Measurements from ENCODE around the gene ZDHHC12.
A peak's percentile ranks its signal among the peaks of the same experiment; 100 is the strongest.

Gene ZDHHC12

DNA sequence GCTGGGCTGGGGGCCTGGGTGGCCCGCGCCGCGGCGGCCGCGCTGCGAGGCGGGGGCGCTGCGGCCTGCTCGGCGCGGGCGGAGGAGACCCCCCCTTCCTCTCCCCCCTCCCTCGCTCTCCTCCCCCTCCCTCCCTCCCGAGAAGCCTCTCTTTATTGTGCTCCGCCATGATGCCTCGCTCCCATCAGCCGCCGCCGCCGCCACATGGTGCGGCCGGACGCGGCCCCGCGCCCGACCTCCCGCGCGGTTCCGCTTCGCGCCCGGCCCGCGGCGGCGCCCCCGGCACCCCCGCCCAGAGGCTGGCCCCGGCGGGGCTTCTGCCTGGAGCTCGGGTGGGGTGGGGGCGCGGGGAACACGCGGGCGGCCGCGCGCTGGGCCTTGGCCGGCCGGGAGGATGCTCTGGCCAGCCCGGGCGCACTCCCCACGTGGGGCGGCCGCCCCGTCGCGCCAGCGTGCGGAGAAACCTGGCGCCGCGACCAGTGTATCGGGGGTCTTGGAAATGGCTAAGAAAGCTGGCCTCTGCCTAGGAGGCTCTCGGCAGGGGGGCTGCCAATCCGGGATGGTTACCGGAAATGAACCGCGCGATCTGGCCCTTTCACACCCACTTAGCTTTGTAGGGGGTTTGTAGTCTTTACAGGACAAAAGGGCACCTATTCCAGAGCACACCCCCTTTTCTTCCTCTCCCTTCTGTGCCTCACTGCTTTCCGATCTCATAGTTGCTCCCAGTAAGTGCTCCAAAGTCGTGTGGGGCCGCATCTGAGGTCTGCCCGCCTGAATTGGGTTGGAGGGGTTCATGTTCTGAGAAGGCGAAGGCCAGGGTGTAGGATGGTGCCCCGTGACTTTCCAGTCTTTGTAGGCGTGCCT, 33.9 kb downstream of the ZDHHC12 start:
- Histone ChIP-seq H3K9me3 (ENCODE audit: insufficient read depth, low read depth, low read length) (no peaks in the 10 kb centered on the region), H3K4me1 (ENCODE audit: insufficient read depth, low read length) (peaks cover 5% of the 10 kb centered on the region), H3K36me3 (ENCODE audit: insufficient read depth, low read depth, low read length) (peaks cover 66% of the 10 kb centered on the region), H3K9ac (ENCODE audit: low read depth, low read length) (peak overlapping the region; percentile 96), H3K27me3 (ENCODE audit: insufficient read depth, low read length) (no peaks in the 10 kb centered on the region), H3K27ac (ENCODE audit: low read length) (peak overlapping the region; percentile 88), H3K4me3 (ENCODE audit: low read length) (peak overlapping the region; percentile 97)

DNA sequence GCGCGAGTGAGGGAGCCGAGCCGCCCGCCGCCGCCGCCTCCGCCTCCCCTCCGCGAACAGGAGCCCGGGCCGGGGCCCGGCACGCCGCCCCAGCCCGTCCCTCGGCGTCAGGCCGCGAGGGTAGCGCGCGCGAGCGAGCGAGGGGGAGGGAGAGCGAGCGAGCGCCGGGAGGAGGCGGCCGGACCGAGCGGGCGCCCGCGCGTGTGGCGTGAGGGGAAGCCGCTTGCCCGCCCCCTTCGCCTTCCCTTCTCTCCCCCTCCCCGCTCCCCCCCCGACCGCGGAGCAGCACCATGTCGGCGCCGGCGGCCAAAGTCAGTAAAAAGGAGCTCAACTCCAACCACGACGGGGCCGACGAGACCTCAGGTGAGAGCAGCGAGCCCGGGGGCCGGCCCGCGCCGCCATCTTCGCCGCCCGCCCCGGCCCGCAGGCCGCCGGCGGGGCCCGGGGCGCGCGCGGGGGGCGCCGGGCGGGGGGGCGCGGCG, 34.6 kb downstream of the ZDHHC12 start:
- Histone ChIP-seq H3K9me3 (ENCODE audit: insufficient read depth, low read depth, low read length) (no peaks in the 10 kb centered on the region), H3K9ac (ENCODE audit: low read depth, low read length) (peak overlapping the region; percentile 63; the same call in 1 of the 2 replicates), H3K27me3 (ENCODE audit: insufficient read depth, low read length) (no peaks in the 10 kb centered on the region), H3K27ac (ENCODE audit: low read length) (no peak overlapping the region), H3K4me3 (ENCODE audit: low read length) (peak overlapping the region; percentile 56; the same call in 1 of the 2 replicates), H3K36me3 (ENCODE audit: insufficient read depth, low read depth, low read length) (peaks cover 67% of the 10 kb centered on the region), H3K4me1 (ENCODE audit: insufficient read depth, low read length) (peaks cover 5% of the 10 kb centered on the region)

DNA sequence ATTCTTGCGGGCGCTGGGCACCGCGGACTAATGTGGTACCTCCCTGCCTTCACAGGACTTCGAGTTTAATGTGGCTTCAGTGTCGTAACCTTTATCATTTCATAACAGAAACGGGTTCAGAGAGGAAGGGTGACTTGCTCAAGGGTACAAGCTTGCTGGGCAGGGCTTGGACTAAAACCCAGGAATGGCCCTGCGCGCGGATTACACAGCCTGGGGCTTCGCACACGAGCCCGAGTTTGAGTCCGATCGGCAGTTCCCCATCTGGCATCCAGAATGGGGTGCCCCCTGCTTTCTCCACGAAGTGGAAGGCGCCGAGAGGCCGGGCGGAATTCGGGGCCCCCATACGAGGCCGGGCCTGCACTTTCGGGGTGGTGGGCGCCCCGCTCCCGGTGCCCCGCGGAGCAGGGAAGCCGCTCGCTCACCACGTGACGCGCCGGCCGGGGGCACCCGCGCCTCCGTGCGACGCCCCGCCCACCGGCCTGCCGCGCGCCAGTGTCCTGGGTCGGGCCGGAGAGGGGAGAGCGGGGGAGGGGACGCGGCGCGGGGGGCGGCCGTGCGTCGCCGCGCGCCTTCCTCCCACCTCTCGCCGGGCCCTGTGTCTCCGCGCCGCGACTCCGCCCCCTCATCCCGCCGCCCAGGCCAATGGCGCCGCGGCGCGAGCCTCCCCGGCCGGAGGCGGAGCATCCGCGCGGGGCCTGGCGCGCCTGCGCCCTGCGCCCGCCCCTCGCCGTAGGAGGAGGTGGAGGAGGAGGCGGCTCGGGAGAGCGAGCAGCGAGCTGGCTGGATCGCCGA, 35.2 kb downstream of the ZDHHC12 start, which contains the start of gene SET:
TSS of gene SET (plus strand) at position 722 of the 792 bp plus-strand sequence. CDS start 361 bp downstream, outside the sequence.
- Histone ChIP-seq H3K27ac (ENCODE audit: low read length) (peak within 1 kb of the TSS; percentile 88), H3K9ac (ENCODE audit: low read depth, low read length) (peak within 1 kb of the TSS; percentile 96), H3K27me3 (ENCODE audit: insufficient read depth, low read length) (no peaks in the 10 kb centered on the region), H3K9me3 (ENCODE audit: insufficient read depth, low read depth, low read length) (no peaks in the 10 kb centered on the region), H3K4me1 (ENCODE audit: insufficient read depth, low read length) (peaks cover 5% of the 10 kb centered on the region), H3K4me3 (ENCODE audit: low read length) (peak within 1 kb of the TSS; percentile 97), H3K36me3 (ENCODE audit: insufficient read depth, low read depth, low read length) (peaks cover 65% of the 10 kb centered on the region)

DNA sequence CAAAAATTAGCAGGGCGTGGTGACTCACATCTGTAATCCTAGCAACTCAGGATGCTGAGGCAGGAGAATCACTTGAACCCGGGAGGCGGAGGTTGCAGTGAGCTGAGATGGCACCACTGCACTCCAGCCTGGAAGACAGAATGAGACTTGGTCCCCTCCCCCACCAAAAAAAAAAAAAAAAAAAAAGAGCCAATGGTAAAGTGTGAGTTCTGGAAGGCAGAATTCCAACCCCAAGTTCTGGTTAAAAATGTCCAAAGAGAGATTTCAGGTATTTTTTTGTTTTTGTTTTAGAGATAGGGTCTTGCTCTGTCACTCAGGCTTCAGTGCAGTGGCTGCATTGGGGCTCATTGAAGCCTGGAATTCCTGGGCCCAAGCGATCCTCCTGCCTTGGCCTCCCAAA, 36.5 kb downstream of the ZDHHC12 start:
- H3K9ac ChIP-seq (ENCODE audit: low read depth, low read length): peak overlapping the region; percentile 83; the same call in 1 of the 2 replicates
- H3K27me3 ChIP-seq (ENCODE audit: insufficient read depth, low read length): no peaks in the 10 kb centered on the region
- no peak overlapping the region for H3K27ac ChIP-seq (ENCODE audit: low read length)
- H3K4me1 ChIP-seq (ENCODE audit: insufficient read depth, low read length): peaks cover 5% of the 10 kb centered on the region
- H3K9me3 ChIP-seq (ENCODE audit: insufficient read depth, low read depth, low read length): no peaks in the 10 kb centered on the region
- peak overlapping the region; percentile 99; the same call in 1 of the 2 replicates for H3K4me3 ChIP-seq (ENCODE audit: low read length)
- H3K36me3 ChIP-seq (ENCODE audit: insufficient read depth, low read depth, low read length): peaks cover 52% of the 10 kb centered on the region

DNA sequence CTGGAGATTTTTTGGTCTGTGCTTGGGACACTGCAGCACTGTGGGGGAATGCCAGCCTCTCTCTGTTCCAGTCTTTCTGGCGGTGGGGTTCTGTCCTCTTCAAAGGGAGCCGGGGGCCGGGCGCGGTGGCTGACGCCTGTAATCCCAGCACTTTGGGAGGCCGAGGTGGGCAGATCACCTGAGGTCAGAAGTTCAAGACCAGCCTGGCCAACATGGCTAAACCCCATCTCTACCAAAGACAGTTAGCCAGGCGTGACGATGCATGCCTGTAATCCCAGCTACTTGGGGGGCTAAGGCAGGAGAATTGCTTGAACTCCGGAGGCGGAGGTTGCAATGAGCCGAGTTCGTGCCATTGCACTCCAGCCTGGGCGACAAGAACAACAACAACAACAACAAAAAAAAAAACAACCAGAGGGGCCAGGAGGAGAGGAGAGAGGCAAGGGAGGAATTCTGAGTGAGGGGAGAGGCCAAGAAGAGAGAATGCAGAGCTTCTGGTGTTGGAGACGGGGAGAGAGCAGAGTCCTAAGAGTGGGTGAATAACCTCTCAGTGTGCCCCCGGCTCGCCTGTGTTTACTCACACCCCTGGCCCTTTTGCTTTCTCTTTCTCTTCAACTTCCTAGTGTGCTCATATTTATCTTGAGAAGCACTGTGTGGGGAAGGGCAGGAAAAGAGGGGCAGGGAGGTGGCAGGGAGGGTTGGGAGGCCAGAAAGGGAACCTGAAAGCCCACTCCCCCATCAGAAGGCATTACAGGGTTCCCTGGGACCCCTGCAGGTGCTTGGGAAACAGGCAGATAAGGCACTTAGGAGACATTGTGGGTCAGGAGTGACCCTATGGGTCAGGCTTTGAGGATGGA, 38.1 kb downstream of the ZDHHC12 start:
- H3K27ac ChIP-seq (ENCODE audit: low read length): peak overlapping the region; percentile 13
- H3K27me3 ChIP-seq (ENCODE audit: insufficient read depth, low read length): no peaks in the 10 kb centered on the region
- peak overlapping the region; percentile 99 for H3K4me3 ChIP-seq (ENCODE audit: low read length)
- H3K4me1 ChIP-seq (ENCODE audit: insufficient read depth, low read length): peaks cover 5% of the 10 kb centered on the region
- H3K9ac ChIP-seq (ENCODE audit: low read depth, low read length): peak overlapping the region; percentile 100; the same call in 1 of the 2 replicates
- H3K36me3 ChIP-seq (ENCODE audit: insufficient read depth, low read depth, low read length): peaks cover 37% of the 10 kb centered on the region
- no peaks in the 10 kb centered on the region for H3K9me3 ChIP-seq (ENCODE audit: insufficient read depth, low read depth, low read length)

DNA sequence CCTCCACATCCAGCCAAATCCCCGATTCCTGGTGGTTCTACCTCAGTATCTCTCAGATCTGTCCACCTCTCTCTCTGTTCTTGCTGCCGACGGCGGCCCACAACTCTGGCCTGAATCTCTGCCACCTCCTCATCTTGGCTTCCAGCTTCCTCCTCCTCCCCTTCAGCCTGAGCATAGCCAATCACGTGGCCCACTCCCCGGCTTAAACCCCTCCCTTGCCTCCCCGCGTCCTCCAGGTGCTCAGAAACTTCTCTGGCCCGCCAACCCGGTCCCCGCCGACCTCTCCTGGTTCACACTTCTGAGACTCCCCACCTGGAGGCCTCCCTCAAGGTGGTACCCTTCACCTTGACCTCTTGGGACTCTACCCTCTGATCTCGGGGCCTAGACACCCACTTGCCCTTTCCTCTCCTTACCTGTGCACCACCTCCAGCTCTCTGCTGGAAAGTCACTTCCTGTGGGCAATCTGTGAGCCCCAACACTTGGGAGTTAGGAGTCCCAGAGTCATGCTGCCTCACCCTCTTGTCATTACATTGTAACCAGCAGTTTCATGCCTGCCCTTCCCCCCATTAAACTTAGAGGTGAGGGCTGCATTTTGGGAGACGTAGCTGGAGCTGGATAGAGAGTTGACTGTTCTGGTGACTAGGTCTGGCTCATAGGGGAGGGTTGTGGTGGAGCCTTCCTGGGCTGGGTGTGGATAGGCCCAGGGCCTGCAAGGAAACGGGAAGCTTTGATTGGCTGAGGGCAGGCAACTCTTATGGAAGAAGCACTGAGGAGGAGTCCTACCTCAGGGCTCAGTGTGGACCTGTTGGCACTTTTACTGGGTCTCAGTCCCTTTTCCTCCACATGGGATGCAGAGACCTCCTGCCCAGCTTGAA, 39.4 kb downstream of the ZDHHC12 start:
- Histone ChIP-seq H3K9ac (ENCODE audit: low read depth, low read length) (peak overlapping the region; percentile 100), H3K27ac (ENCODE audit: low read length) (peak overlapping the region; percentile 100), H3K9me3 (ENCODE audit: insufficient read depth, low read depth, low read length) (no peaks in the 10 kb centered on the region), H3K27me3 (ENCODE audit: insufficient read depth, low read length) (no peaks in the 10 kb centered on the region), H3K4me1 (ENCODE audit: insufficient read depth, low read length) (peaks cover 5% of the 10 kb centered on the region), H3K4me3 (ENCODE audit: low read length) (peak overlapping the region; percentile 99), H3K36me3 (ENCODE audit: insufficient read depth, low read depth, low read length) (peaks cover 29% of the 10 kb centered on the region)

DNA sequence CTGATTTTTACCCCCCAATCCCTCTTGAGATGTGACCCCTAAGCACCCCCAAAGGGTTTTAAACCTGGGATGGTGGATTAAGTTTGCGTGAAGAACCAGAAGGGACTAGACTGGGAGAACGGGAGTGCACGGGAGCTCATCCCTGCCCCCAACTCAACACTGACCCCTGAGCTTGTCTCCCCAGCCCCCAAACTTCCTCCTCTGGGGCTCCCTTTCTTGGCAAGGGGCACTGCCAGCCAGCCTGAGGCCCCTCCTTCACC, 39.9 kb downstream of the ZDHHC12 start:
- Histone ChIP-seq H3K4me3 (ENCODE audit: low read length) (peak overlapping the region; percentile 99), H3K27ac (ENCODE audit: low read length) (peak overlapping the region; percentile 100), H3K36me3 (ENCODE audit: insufficient read depth, low read depth, low read length) (peaks cover 29% of the 10 kb centered on the region), H3K9me3 (ENCODE audit: insufficient read depth, low read depth, low read length) (no peaks in the 10 kb centered on the region), H3K4me1 (ENCODE audit: insufficient read depth, low read length) (peaks cover 5% of the 10 kb centered on the region), H3K9ac (ENCODE audit: low read depth, low read length) (peak overlapping the region; percentile 100), H3K27me3 (ENCODE audit: insufficient read depth, low read length) (no peaks in the 10 kb centered on the region)

DNA sequence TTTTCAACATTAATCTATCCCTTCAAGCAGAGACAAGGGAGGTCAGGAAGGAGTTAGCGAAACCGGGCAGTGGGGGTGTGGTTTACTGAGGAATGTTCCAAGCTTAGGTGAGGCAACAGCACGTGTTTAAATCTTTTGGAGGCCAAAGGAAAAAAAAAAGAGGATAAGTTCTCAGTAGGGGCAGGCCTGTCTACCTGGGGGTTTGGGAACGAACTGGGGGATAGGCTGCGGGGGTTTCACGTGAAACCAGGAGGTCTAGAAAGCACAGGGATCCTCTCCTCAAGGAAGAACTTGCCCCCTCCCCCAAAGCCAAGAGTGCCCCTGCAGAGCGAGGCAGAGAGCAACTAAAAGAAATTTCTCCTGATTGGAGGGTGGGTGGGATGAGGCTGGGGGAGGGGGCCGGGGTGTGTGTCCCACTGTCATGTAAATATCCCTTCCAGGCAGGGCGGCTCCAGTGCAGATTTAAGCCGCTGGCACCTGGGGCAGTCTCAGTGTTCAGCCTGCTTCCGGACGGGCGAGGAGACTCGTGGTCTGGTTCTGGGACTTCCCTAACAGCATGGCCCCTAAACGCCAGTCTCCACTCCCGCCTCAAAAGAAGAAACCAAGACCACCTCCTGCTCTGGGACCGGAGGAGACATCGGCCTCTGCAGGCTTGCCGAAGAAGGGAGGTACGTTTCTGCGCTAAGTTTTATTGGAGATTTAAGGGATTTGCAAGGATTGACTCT, 40.4 kb downstream of the ZDHHC12 start:
- peaks cover 5% of the 10 kb centered on the region for H3K4me1 ChIP-seq (ENCODE audit: insufficient read depth, low read length)
- H3K9ac ChIP-seq (ENCODE audit: low read depth, low read length): peak overlapping the region; percentile 100
- no peaks in the 10 kb centered on the region for H3K9me3 ChIP-seq (ENCODE audit: insufficient read depth, low read depth, low read length)
- peaks cover 29% of the 10 kb centered on the region for H3K36me3 ChIP-seq (ENCODE audit: insufficient read depth, low read depth, low read length)
- peak overlapping the region; percentile 100 for H3K27ac ChIP-seq (ENCODE audit: low read length)
- H3K27me3 ChIP-seq (ENCODE audit: insufficient read depth, low read length): no peaks in the 10 kb centered on the region
- peak overlapping the region; percentile 99 for H3K4me3 ChIP-seq (ENCODE audit: low read length)

DNA sequence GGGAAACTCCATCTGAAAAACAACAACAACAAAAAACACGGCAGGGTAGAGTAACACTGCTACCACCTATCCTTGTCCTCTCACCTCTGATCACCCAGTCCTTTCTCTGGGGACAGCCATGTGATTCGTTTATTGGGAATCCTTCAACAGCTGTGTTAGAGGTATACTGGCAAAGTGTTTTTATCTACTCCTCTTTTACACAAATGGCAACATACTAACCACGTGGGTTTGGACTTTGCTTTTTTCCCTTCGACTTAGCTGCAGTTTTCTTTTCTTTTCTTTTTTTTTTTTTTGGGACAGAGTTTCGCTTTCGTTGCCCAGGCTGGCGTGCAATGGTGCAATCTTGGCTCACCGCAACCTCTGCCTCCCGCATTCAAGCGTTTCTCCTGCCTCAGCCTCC, 46.1 kb downstream of the ZDHHC12 start:
- no peak overlapping the region for H3K9ac ChIP-seq (ENCODE audit: low read depth, low read length)
- H3K27me3 ChIP-seq (ENCODE audit: insufficient read depth, low read length): no peaks in the 10 kb centered on the region
- H3K4me3 ChIP-seq (ENCODE audit: low read length): no peak overlapping the region
- no peaks in the 10 kb centered on the region for H3K4me1 ChIP-seq (ENCODE audit: insufficient read depth, low read length)
- no peaks in the 10 kb centered on the region for H3K36me3 ChIP-seq (ENCODE audit: insufficient read depth, low read depth, low read length)
- no peaks in the 10 kb centered on the region for H3K9me3 ChIP-seq (ENCODE audit: insufficient read depth, low read depth, low read length)
- H3K27ac ChIP-seq (ENCODE audit: low read length): no peak overlapping the region

DNA sequence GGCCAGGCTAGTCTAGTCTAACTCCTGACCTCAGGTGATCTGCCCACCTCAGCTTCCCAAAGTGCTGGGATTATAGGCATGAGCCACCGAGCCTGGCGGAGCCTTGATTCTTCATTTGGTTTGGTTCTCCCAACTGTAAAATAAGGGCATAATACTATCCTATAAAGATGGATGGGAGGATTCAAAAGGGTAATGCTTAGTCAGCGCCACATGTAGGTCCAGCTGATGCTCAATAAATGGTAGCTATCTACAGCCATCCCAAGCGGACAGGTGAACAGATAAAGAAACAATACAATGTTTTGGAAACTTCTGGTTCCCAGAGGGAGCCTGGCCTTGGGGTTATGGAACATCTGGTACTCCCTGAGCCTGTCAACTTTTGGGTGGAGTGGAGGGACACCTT, 48.5 kb downstream of the ZDHHC12 start:
- Histone ChIP-seq H3K27ac (ENCODE audit: low read length) (no peak overlapping the region), H3K36me3 (ENCODE audit: insufficient read depth, low read depth, low read length) (no peaks in the 10 kb centered on the region), H3K27me3 (ENCODE audit: insufficient read depth, low read length) (no peaks in the 10 kb centered on the region), H3K9ac (ENCODE audit: low read depth, low read length) (no peak overlapping the region), H3K4me3 (ENCODE audit: low read length) (no peak overlapping the region), H3K4me1 (ENCODE audit: insufficient read depth, low read length) (no peaks in the 10 kb centered on the region), H3K9me3 (ENCODE audit: insufficient read depth, low read depth, low read length) (no peaks in the 10 kb centered on the region)

Measured in iPS-20b (cell line).